Middle frontal gyrus (tissue), 1 donor: ENCODE measurements around the gene TTC14.
"Not testable (repeated sequence)": the region's sequence is repeated elsewhere in the genome, so short reads cannot be mapped to it uniquely, and the experiment has no call there.

Experiments
- DNase-seq: peaks from one replicate; pipeline ENCODE4 v3.0.0-alpha.2; 2015; ENCODE audit warnings: low spot score; ENCODE audit errors: extremely low spot score

TTC14 gene

GRCh38 chr3:180601688-180602666, at the start of gene TTC14:
TTC14 (plus strand) TSS chr3:180602163; CDS start chr3:180602262, 99 bp downstream.
- peak; percentile 83 for DNase-seq

GRCh38 chr3:180563406-180563805, 38.6 kb upstream of the TTC14 start:
- no peak for DNase-seq

DNA sequence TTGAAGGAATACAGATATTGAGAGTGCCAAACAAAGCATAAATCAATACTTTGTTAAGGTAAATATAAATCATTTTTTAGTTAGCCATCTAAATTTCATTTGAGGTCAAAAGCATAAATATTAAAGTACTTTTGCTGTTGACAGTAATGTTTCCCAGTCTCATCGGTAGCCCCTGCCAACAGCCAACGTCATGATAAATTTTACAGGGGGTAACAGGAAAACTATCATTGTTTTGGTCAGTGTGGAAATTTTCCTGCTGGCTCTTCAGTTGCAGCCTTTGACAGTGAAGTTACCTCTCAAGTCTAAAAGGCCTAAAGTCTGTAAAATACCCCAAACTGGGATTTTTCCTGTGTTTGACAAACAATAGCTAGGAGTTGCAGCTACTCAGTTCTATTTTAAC, 37.3 kb upstream of the TTC14 start:
- DNase-seq: no peak

- no peak for DNase-seq
These were observed 31.7 kb upstream of the TTC14 start for GRCh38 chr3:180570238-180570637.

- DNase-seq: peak; percentile 16
These were observed 29.9 kb upstream of the TTC14 start for GRCh38 chr3:180571831-180572598.

- no peak for DNase-seq
These were observed 26.4 kb upstream of the TTC14 start for GRCh38 chr3:180575571-180575970.

DNA sequence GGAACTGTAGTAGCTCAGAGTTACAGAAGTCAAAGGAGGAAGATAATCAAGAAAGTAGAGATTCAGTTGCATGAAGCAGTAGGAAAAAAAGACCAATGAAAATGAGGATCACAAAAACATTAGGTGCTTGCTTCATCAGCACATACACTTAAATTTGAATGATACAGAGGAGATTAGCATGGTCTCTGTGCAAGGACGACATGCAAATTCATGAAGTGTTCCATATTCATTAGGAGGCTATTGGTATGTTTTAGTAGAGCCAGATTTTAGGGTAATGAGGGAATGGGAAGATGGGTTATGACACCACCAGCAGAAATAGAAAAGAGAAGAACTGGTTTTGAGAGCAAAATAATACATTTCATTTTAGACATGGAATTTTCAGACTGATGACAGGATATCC, 21.0 kb upstream of the TTC14 start:
- no peak for DNase-seq

DNA sequence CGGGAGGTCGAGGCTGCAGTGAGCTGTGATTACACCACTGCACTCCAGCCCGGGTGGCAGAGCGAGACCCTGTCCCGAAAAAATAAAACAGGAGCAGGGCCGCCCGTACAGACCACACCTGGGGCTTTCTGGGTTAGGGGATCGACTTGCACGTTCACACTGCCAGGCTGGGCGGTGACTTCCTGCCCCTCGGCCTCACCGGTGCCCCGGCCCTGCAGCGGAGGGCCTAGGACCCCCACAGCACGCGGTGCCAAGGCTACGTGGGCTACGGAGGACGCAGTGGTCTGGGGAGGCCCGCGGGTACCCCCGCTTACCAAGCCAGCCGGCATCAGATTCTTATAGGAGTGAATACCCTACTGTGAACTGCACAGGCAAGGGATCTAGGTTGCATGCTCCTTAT, 11.6 kb upstream of the TTC14 start:
- DNase-seq: no peak

GRCh38 chr3:180593631-180594030, 8.3 kb upstream of the TTC14 start:
- DNase-seq: not testable (repeated sequence)

DNA sequence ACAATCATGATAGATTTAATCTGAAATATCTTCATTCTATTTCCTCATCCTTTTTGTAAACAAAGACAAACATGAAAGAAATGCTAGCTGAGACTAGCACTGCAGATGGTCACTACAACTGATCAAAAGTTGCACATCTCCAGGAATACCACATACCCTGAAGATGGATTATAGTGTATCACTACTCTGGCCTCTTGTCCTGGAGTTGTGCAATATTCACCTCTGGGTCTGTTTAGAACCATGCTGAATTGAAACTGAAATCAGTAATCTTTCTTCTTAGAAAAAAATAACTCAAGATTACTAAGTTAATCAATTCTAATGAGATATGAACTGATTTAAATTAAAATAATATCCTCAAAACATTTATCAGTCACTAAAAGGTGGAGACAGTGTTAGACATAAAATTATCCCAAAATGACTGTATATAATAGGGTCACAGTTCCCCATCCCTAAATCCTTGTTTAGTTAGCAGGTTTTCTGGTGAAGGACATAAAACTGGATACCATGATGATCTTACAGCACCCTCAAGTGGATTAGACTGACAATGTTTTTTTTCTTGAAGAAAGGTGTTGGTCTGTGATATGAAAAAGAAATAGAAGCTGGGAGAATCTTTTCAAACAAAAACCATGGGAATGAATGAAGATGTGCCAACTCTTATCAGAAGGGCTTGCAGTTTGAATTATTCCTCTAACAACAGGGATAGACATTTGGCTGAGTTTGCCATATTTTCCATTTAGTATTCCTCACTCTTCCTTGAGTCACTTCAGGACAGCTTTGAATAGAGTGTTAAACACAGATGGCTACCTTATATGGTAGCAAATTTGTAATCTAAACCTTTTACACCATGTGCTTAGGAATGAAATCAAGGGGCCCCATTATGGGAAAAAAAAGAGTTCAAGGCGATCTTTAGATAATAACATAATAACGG, 7.1 kb upstream of the TTC14 start:
- peak; percentile 24 for DNase-seq

- no peak for DNase-seq
These were observed 6.4 kb upstream of the TTC14 start for GRCh38 chr3:180595559-180595935.

- no peak for DNase-seq
These were observed 1.5 kb upstream of the TTC14 start for GRCh38 chr3:180600473-180600872.

- DNase-seq: no peak
These were observed 9.0 kb downstream of the TTC14 start for GRCh38 chr3:180611006-180611405.

GRCh38 chr3:180612364-180612763, 10.4 kb downstream of the TTC14 start:
- DNase-seq: no peak

- no peak for DNase-seq
These were observed 14.0 kb downstream of the TTC14 start for GRCh38 chr3:180615954-180616353.

- no peak for DNase-seq
These were observed 15.1 kb downstream of the TTC14 start for GRCh38 chr3:180617049-180617448.

- not testable (repeated sequence) for DNase-seq
These were observed 16.6 kb downstream of the TTC14 start for GRCh38 chr3:180618563-180618962.

DNA sequence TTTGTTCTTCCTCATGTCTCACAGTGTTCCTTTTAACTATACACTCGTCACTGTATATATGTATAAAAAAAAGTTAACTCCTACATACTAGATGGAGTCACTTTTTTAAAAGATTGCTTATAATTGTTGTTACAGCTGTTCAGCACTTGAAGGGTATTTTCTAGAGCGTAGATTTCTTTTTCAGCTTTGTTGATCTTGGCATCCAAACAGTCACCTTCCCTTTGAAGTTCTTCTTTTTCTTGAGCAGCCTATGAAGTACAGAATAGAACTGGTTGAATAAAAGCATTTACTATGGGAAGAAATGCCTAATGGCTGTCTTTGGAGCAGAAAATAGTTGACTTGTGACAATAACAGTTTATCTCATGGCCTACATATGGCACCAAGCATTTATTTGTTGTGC, 17.8 kb downstream of the TTC14 start:
- DNase-seq: no peak

GRCh38 chr3:180624714-180625113, 22.8 kb downstream of the TTC14 start:
- no peak for DNase-seq

DNA sequence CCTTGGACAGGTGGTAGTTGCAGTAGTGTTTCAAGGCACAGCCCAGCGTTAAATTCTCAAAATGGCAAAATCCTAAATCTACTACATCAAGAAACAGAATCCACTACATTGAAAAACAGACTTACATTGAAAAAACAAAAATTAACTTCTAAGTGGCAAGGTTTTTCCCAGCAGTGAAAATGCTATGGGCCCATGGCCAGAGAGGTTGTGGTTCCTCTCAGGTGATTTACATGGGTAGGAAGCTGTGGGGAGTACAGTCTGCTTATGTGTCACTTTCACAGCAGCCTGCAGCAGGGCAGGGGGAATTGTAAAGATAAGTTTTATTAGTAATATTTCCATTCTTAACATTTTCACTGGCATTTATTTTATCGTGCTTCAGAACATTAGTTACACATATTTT, 24.9 kb downstream of the TTC14 start:
- DNase-seq: no peak

DNA sequence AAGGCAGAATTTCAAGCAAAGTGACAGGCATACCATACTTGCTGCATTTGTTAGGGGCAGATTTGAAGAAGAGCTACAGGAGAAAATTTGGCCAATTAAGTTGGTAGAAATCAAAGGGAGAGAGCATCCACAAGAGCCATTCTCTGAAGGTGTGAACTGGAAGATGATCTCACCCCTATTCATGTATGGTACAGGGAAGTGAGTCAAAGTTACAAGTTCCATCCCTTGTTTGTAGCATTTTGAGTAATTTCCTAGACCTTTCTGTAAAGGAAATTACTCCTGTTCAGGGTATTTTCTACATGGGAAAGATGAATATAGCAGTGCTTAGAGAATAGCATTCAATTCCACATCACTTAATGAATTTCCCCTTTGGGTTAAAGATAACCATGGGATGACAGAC, 28.4 kb downstream of the TTC14 start:
- no peak for DNase-seq
